Measurements from ENCODE around the gene NDFIP1.

Gene NDFIP1

GRCh38 chr5:142109331-142110045, 909 bp downstream of the NDFIP1 start:
- DNase-seq (ENCODE audit: low read depth), result peak; percentile 52
- TF ChIP-seq CTCF (IDR thresholded peaks at IDR 0.05; ENCODE audit: low read depth, low read length), result no peak
- H3K4me3 ChIP-seq (ENCODE audit: low read depth, low read length), result peak overlapping the region; percentile 74

- DNase-seq (ENCODE audit: low read depth), result peak; percentile 68
- H3K4me3 ChIP-seq (ENCODE audit: low read depth, low read length), result peak overlapping the region; percentile 74
- TF ChIP-seq POLR2A (IDR thresholded peaks at IDR 0.05; ENCODE audit: extremely low read depth, insufficient read length), result no peak
- peak; percentile 83 for TF ChIP-seq MAX (IDR thresholded peaks at IDR 0.05; ENCODE audit: low read depth, low read length)
These were observed 1.5 kb downstream of the NDFIP1 start for GRCh38 chr5:142110046-142110531.

GRCh38 chr5:142110988-142111687, 2.6 kb downstream of the NDFIP1 start:
- TF ChIP-seq POLR2A (IDR thresholded peaks at IDR 0.05; ENCODE audit: extremely low read depth, insufficient read length) (no peak), MAX (IDR thresholded peaks at IDR 0.05; ENCODE audit: low read depth, low read length) (no peak), MYC (IDR thresholded peaks at IDR 0.05; ENCODE audit: low read depth, low read length) (no peak), CTCF (IDR thresholded peaks at IDR 0.05; ENCODE audit: low read depth, low read length) (no peak)
- no peak overlapping the region for H3K4me3 ChIP-seq (ENCODE audit: low read depth, low read length)
- no peak for DNase-seq (ENCODE audit: low read depth)

- DNase-seq (ENCODE audit: low read depth), result no peak
- no peak for TF ChIP-seq MAX (IDR thresholded peaks at IDR 0.05; ENCODE audit: low read depth, low read length)
- no peak for TF ChIP-seq MYC (IDR thresholded peaks at IDR 0.05; ENCODE audit: low read depth, low read length)
- TF ChIP-seq POLR2A (IDR thresholded peaks at IDR 0.05; ENCODE audit: extremely low read depth, insufficient read length), result no peak
- TF ChIP-seq CTCF (IDR thresholded peaks at IDR 0.05; ENCODE audit: low read depth, low read length), result no peak
These were observed 6.1 kb downstream of the NDFIP1 start for GRCh38 chr5:142114687-142115086.

GRCh38 chr5:142115937-142116614, 7.5 kb downstream of the NDFIP1 start:
- no peak for TF ChIP-seq POLR2A (IDR thresholded peaks at IDR 0.05; ENCODE audit: extremely low read depth, insufficient read length)
- no peak for TF ChIP-seq MAX (IDR thresholded peaks at IDR 0.05; ENCODE audit: low read depth, low read length)
- TF ChIP-seq MYC (IDR thresholded peaks at IDR 0.05; ENCODE audit: low read depth, low read length), result no peak
- TF ChIP-seq CTCF (IDR thresholded peaks at IDR 0.05; ENCODE audit: low read depth, low read length), result no peak
- no peak overlapping the region for H3K4me3 ChIP-seq (ENCODE audit: low read depth, low read length)
- DNase-seq (ENCODE audit: low read depth), result peak; percentile 10

More at GRCh38 chr5:142114687-142115086, 6.1 kb downstream of the NDFIP1 start:
- H3K4me3 ChIP-seq (ENCODE audit: low read depth, low read length), result no peak overlapping the region

GRCh38 chr5:142117579-142118151, 9.1 kb downstream of the NDFIP1 start:
- TF ChIP-seq POLR2A (IDR thresholded peaks at IDR 0.05; ENCODE audit: extremely low read depth, insufficient read length) (no peak), CTCF (IDR thresholded peaks at IDR 0.05; ENCODE audit: low read depth, low read length) (no peak), MAX (IDR thresholded peaks at IDR 0.05; ENCODE audit: low read depth, low read length) (no peak), MYC (IDR thresholded peaks at IDR 0.05; ENCODE audit: low read depth, low read length) (no peak)
- DNase-seq (ENCODE audit: low read depth), result no peak
- no peak overlapping the region for H3K4me3 ChIP-seq (ENCODE audit: low read depth, low read length)

All from NB4 (cell line).